Activated naive CD4-positive, alpha-beta T cell treated with anti-CD3 and anti-CD28 coated beads for 36 hours (primary cell): ENCODE data around the gene CIC. TPM values are rescaled to one million over a fixed set of nuclear protein-coding genes. Genes with fewer than 3 reads are reported as not detected.
"Not testable (repeated sequence)": the region's sequence is repeated elsewhere in the genome, so short reads cannot be mapped to it uniquely, and the experiment has no call there.

Source experiments
- CTCF ChIA-PET: fragments of 350-600 bp; sonication (Branson Sonifier 250); formaldehyde crosslinking; loops from one replicate; lab custom pipeline; 2021; ENCODE audit warnings: antibody characterized with exemption; lab: Charles Lee
- DNase-seq: peaks from one replicate; pipeline ENCODE4 v3.0.0-alpha.2; 2020
- H3K27ac Mint-ChIP-seq: one replicate; pipeline ENCODE4 v1.8.0; 2021; ENCODE audit warnings: mild to moderate bottlenecking, mixed read lengths
- H3K27me3 Mint-ChIP-seq: one replicate; pipeline ENCODE4 v1.8.0; 2021; ENCODE audit warnings: low read depth, mixed read lengths
- H3K36me3 Mint-ChIP-seq: one replicate; pipeline ENCODE4 v1.8.0; 2021; ENCODE audit warnings: low read depth, mixed read lengths
- H3K4me1 Mint-ChIP-seq: one replicate; pipeline ENCODE4 v1.8.0; 2021; ENCODE audit warnings: low read depth, mixed read lengths
- H3K4me3 Mint-ChIP-seq: one replicate; pipeline ENCODE4 v1.8.0; 2021; ENCODE audit warnings: mild to moderate bottlenecking, moderate library complexity, mixed read lengths
- H3K9me3 Mint-ChIP-seq: one replicate; pipeline ENCODE4 v1.8.0; 2021; ENCODE audit warnings: mixed read lengths
- intact Hi-C: fragments of 100-400 bp; cut with micrococcal nuclease; formaldehyde crosslinking; loops from one replicate; pipeline ENCODE4 v1.15.1; 2023
- total RNA-seq, 2 experiments: library from RNA; stranded (reverse); gene quantifications; one replicate each; pipeline ENCODE4 v1.2.3, GENCODE V29; 2021

The CIC gene
- total RNA-seq, 2 experiments from 2014 or later, result 60.2 to 61.5 TPM

- Mint-ChIP-seq H3K4me1 (peaks cover 13% of the 10 kb centered on the region), H3K9me3 (no peaks in the 10 kb centered on the region), H3K27me3 (peaks cover 14% of the 10 kb centered on the region), H3K4me3 (peak overlapping the region; percentile 81), H3K36me3 (no peaks in the 10 kb centered on the region), H3K27ac (peak overlapping the region; percentile 16)
- CTCF ChIA-PET, result no interaction called here
- intact Hi-C loops, result loop anchor here (1.0 to 5.0 kb wide), 12 partner anchors 24 to 467 kb away; partner anchors contain the start of genes PAFAH1B3, POU2F2, PRR19 and ZNF526
- peak; percentile 19 for DNase-seq
Measured at GRCh38 chr19:42325896-42326771, 57.1 kb downstream of the CIC start.

- no peak overlapping the region for H3K4me3 Mint-ChIP-seq
- H3K27me3 Mint-ChIP-seq, result peaks cover 14% of the 10 kb centered on the region
- no peaks in the 10 kb centered on the region for H3K36me3 Mint-ChIP-seq
- no peaks in the 10 kb centered on the region for H3K9me3 Mint-ChIP-seq
- no peak for DNase-seq
- peaks cover 13% of the 10 kb centered on the region for H3K4me1 Mint-ChIP-seq
- intact Hi-C loops, result loop anchor here (5.0 kb wide), 1 partner anchor 95 kb away; no protein-coding TSS in a partner anchor
- H3K27ac Mint-ChIP-seq, result no peak overlapping the region
- CTCF ChIA-PET, result interaction anchor here (0.5 to 0.6 kb wide), 2 partner anchors 20 to 218 kb away, joined by 3 to 4 read pairs; no protein-coding TSS in a partner anchor
Measured at GRCh38 chr19:42326969-42327368, 57.9 kb downstream of the CIC start.

GRCh38 chr19:42327381-42327780 lies 58.3 kb downstream of the CIC start:
- Mint-ChIP-seq H3K36me3 (no peaks in the 10 kb centered on the region), H3K27ac (no peak overlapping the region), H3K9me3 (no peaks in the 10 kb centered on the region), H3K4me3 (no peak overlapping the region), H3K27me3 (peaks cover 14% of the 10 kb centered on the region), H3K4me1 (peaks cover 13% of the 10 kb centered on the region)
- DNase-seq, result no peak
- intact Hi-C loops, result loop anchor here (5.0 kb wide), 1 partner anchor 95 kb away; no protein-coding TSS in a partner anchor
- CTCF ChIA-PET, result interaction anchor here (0.5 to 0.6 kb wide), 2 partner anchors 20 to 219 kb away, joined by 3 to 4 read pairs; no protein-coding TSS in a partner anchor

- Mint-ChIP-seq H3K9me3 (no peaks in the 10 kb centered on the region), H3K4me1 (peaks cover 13% of the 10 kb centered on the region), H3K27ac (no peak overlapping the region), H3K4me3 (no peak overlapping the region), H3K27me3 (peaks cover 10% of the 10 kb centered on the region), H3K36me3 (no peaks in the 10 kb centered on the region)
- CTCF ChIA-PET, result interaction anchor here (1.0 to 1.1 kb wide), 2 partner anchors 113 to 188 kb away, joined by 3 to 4 read pairs; no protein-coding TSS in a partner anchor
- intact Hi-C loops, result loop anchor here (5.0 kb wide), 1 partner anchor 94 kb away; no protein-coding TSS in a partner anchor
- DNase-seq, result no peak
Measured at GRCh38 chr19:42328106-42328505, 59.1 kb downstream of the CIC start.

- no peak for DNase-seq
- H3K27me3 Mint-ChIP-seq, result peaks cover 6% of the 10 kb centered on the region
- no peak overlapping the region for H3K27ac Mint-ChIP-seq
- H3K4me1 Mint-ChIP-seq, result peaks cover 11% of the 10 kb centered on the region
- H3K4me3 Mint-ChIP-seq, result no peak overlapping the region
- H3K9me3 Mint-ChIP-seq, result no peaks in the 10 kb centered on the region
- CTCF ChIA-PET, result interaction anchor here (1.0 to 1.1 kb wide), 2 partner anchors 112 to 189 kb away, joined by 3 to 4 read pairs; no protein-coding TSS in a partner anchor
- intact Hi-C loops, result loop anchor here (5.0 kb wide), 1 partner anchor 93 kb away; no protein-coding TSS in a partner anchor
- H3K36me3 Mint-ChIP-seq, result no peaks in the 10 kb centered on the region
Measured at GRCh38 chr19:42328854-42329253, 59.8 kb downstream of the CIC start.

GRCh38 chr19:42330241-42330711 lies 61.2 kb downstream of the CIC start:
- Mint-ChIP-seq H3K9me3 (no peaks in the 10 kb centered on the region), H3K27me3 (no peaks in the 10 kb centered on the region), H3K4me3 (no peak overlapping the region), H3K4me1 (peaks cover 5% of the 10 kb centered on the region), H3K36me3 (no peaks in the 10 kb centered on the region), H3K27ac (no peak overlapping the region)
- intact Hi-C loops, result no loop called here
- no peak for DNase-seq
- CTCF ChIA-PET, result interaction anchor here (0.6 to 1.4 kb wide), 3 partner anchors 71 to 197 kb away, joined by 3 to 6 read pairs (median 3); no protein-coding TSS in a partner anchor

GRCh38 chr19:42331333-42331732 lies 62.3 kb downstream of the CIC start:
- H3K4me3 Mint-ChIP-seq, H3K36me3 Mint-ChIP-seq, H3K27me3 Mint-ChIP-seq, H3K4me1 Mint-ChIP-seq, H3K9me3 Mint-ChIP-seq, DNase-seq, intact Hi-C loops, H3K27ac Mint-ChIP-seq: not testable (repeated sequence)
- CTCF ChIA-PET, result interaction anchor here (0.5 to 0.6 kb wide), 2 partner anchors 12 to 38 kb away, joined by 4 to 5 read pairs; no protein-coding TSS in a partner anchor

- intact Hi-C loops, result no loop called here
- no peaks in the 10 kb centered on the region for H3K36me3 Mint-ChIP-seq
- CTCF ChIA-PET, result interaction anchor here (0.5 to 1.3 kb wide), 3 partner anchors 12 to 106 kb away, joined by 4 to 5 read pairs (median 4); no protein-coding TSS in a partner anchor
- H3K4me3 Mint-ChIP-seq, result no peak overlapping the region
- no peaks in the 10 kb centered on the region for H3K4me1 Mint-ChIP-seq
- DNase-seq, result no peak
- H3K27me3 Mint-ChIP-seq, result no peaks in the 10 kb centered on the region
- no peak overlapping the region for H3K27ac Mint-ChIP-seq
- H3K9me3 Mint-ChIP-seq, result no peaks in the 10 kb centered on the region
Measured at GRCh38 chr19:42332059-42332458, 63.0 kb downstream of the CIC start.

- H3K36me3 Mint-ChIP-seq, result no peaks in the 10 kb centered on the region
- H3K27ac Mint-ChIP-seq, result no peak overlapping the region
- CTCF ChIA-PET, result interaction anchor here (1.3 kb wide), 1 partner anchor 105 kb away, joined by 4 read pairs; no protein-coding TSS in a partner anchor
- no peaks in the 10 kb centered on the region for H3K27me3 Mint-ChIP-seq
- no peak for DNase-seq
- H3K4me1 Mint-ChIP-seq, result no peaks in the 10 kb centered on the region
- no peak overlapping the region for H3K4me3 Mint-ChIP-seq
- intact Hi-C loops, result no loop called here
- no peaks in the 10 kb centered on the region for H3K9me3 Mint-ChIP-seq
Measured at GRCh38 chr19:42333018-42333417, 64.0 kb downstream of the CIC start.

- Mint-ChIP-seq H3K27me3 (no peaks in the 10 kb centered on the region), H3K27ac (no peak overlapping the region), H3K4me3 (no peak overlapping the region), H3K9me3 (no peaks in the 10 kb centered on the region), H3K36me3 (peaks cover 2% of the 10 kb centered on the region), H3K4me1 (no peaks in the 10 kb centered on the region)
- CTCF ChIA-PET, result no interaction called here
- no peak for DNase-seq
- intact Hi-C loops, result no loop called here
Measured at GRCh38 chr19:42333975-42334696, 65.1 kb downstream of the CIC start.

GRCh38 chr19:42334697-42335373 lies 65.8 kb downstream of the CIC start:
- Mint-ChIP-seq H3K27ac (no peak overlapping the region), H3K9me3 (no peaks in the 10 kb centered on the region), H3K36me3 (peaks cover 2% of the 10 kb centered on the region), H3K4me1 (no peaks in the 10 kb centered on the region), H3K4me3 (no peak overlapping the region), H3K27me3 (no peaks in the 10 kb centered on the region)
- DNase-seq, result no peak
- CTCF ChIA-PET, result no interaction called here
- intact Hi-C loops, result no loop called here
